K562 (cell line): Measurements from ENCODE around the gene IRF3. TPM values are rescaled to one million over a fixed set of nuclear protein-coding genes. Genes with fewer than 3 reads are reported as not detected.

Experiments
- ATAC-seq: fragments of 200-7000 bp; cut with Tn5 transposase; 3 replicates; pipeline ENCODE4 v1.9.1; 2020; ENCODE audit warnings: moderate library complexity
- BruUV-seq: library from RNA; stranded (reverse); fragments of 400-500 nt; replicated peaks from 2 replicates; lab custom pipeline; 2021; lab: Mats Ljungman, UMichigan
- CTCF ChIA-PET: fragments of 300-600 bp; formaldehyde crosslinking; extraction: SDS; loops from one replicate; lab custom pipeline; 2021; ENCODE audit warnings: low intra/inter-chr PET ratio; lab: Yijun Ruan, JAX
- POLR2A ChIA-PET: fragments of 300-600, 350-650 bp; sonication (Branson Sonifier 250); formaldehyde crosslinking; extraction: SDS; loops from one replicate; lab custom pipeline; 2021; ENCODE audit warnings: antibody characterized with exemption, inconsistent platforms; lab: Yijun Ruan, JAX
- DNase-seq, 4 experiments: peaks; one replicate each; pipeline versions ENCODE4 v3.0.0 to v3.0.0-alpha.2; 2011 to 2018; ENCODE audit warnings: low spot score in 3 of 4, mixed read lengths in 3 of 4; ENCODE audit errors: extremely low read depth in 1 of 4
- FAIRE-seq: peaks from 2 replicates; lab custom pipeline; 2011; peaks lifted over from hg19 to GRCh38; lab: Jason Lieb, UNC
- H2AFZ ChIP-seq: 2 replicates; pipeline ENCODE4 v1.6.0; 2011; ENCODE audit warnings: low read depth, low read length, control low read depth, inconsistent platforms
- H3K27ac ChIP-seq: fragments of 200-600 bp; 3 replicates; pipeline ENCODE4 v1.8.0; 2011; ENCODE audit warnings: low read depth, mild to moderate bottlenecking, control low read depth, inconsistent platforms, low read length, moderate library complexity, mixed read lengths; ENCODE audit errors: extremely low read depth
- H3K27me3 ChIP-seq, 2 experiments: fragments of 300-600 bp in 1 of 2; 2 replicates in 1 of 2; 3 replicates in 1 of 2; pipeline versions ENCODE4 v1.6.0 to v1.8.0; 2011; ENCODE audit warnings: inconsistent platforms in 2 of 2, low read length in 2 of 2, mild to moderate bottlenecking in 1 of 2, mixed read lengths in 1 of 2, moderate library complexity in 1 of 2; ENCODE audit not compliant: control insufficient read depth in 2 of 2, insufficient read depth in 2 of 2
- H3K36me3 ChIP-seq: fragments of 300-600 bp; 3 replicates; pipeline ENCODE4 v1.8.0; 2011; ENCODE audit warnings: mild to moderate bottlenecking, low read length, inconsistent platforms; ENCODE audit not compliant: control insufficient read depth, insufficient read depth
- H3K4me1 ChIP-seq, 2 experiments: fragments of 200-600 bp in 1 of 2; replicated peaks in 1 of 2; 2 replicates in 1 of 2; 3 replicates in 1 of 2; pipeline versions ENCODE4 v1.5.1 to v1.8.0; 2011; ENCODE audit warnings: inconsistent platforms in 2 of 2, low read length in 2 of 2, mild to moderate bottlenecking in 1 of 2, mixed read lengths in 1 of 2, moderate library complexity in 1 of 2; ENCODE audit not compliant: control insufficient read depth in 2 of 2, insufficient read depth in 2 of 2
- H3K4me2 ChIP-seq: 2 replicates; pipeline ENCODE4 v1.6.1; 2011; ENCODE audit warnings: low read length, control low read depth, inconsistent platforms, mixed read lengths; ENCODE audit not compliant: insufficient read depth
- H3K4me3 ChIP-seq: fragments of 200-600 bp; sonication (generic), shearing (Covaris generic); 2 replicates; pipeline ENCODE4 v1.5.1; 2016; ENCODE audit warnings: control low read depth, inconsistent platforms
- H3K79me2 ChIP-seq: fragments of 200-600 bp; 3 replicates; pipeline ENCODE4 v1.8.0; 2011; ENCODE audit warnings: low read length, inconsistent platforms; ENCODE audit not compliant: control insufficient read depth, insufficient read depth
- H3K9ac ChIP-seq, 2 experiments: 2 replicates each; pipeline versions ENCODE4 v1.6.0 to v1.6.1; 2011; ENCODE audit warnings: low read depth in 2 of 2, low read length in 2 of 2, control low read depth in 1 of 2, inconsistent platforms in 1 of 2, mild to moderate bottlenecking in 1 of 2, mixed read lengths in 1 of 2; ENCODE audit not compliant: insufficient read depth in 1 of 2
- H3K9me1 ChIP-seq: one replicate; pipeline ENCODE4 v1.6.0; 2011; ENCODE audit warnings: inconsistent platforms, mild to moderate bottlenecking, low read length, moderate library complexity; ENCODE audit not compliant: control insufficient read depth, insufficient read depth
- H3K9me3 ChIP-seq: replicated peaks from 2 replicates; pipeline ENCODE4 v1.5.1; 2011; ENCODE audit warnings: low read depth, low read length, inconsistent platforms; ENCODE audit not compliant: control insufficient read depth, insufficient read depth
- H4K20me1 ChIP-seq: replicated peaks from 2 replicates; pipeline ENCODE4 v1.6.1; 2011; ENCODE audit warnings: low read length, inconsistent platforms, mixed read lengths; ENCODE audit not compliant: control insufficient read depth, insufficient read depth
- ELF1 ChIP-seq: fragments of 200-800 bp; sonication (Bioruptor generic); IDR thresholded peaks from 2 replicates; pipeline ENCODE4 v1.6.1; 2016; ENCODE audit warnings: missing genetic modification characterization, missing compliant biosample characterization
- ELF2 ChIP-seq: fragments of 250-450 bp; sonication (Bioruptor Pico); IDR thresholded peaks from 2 replicates; pipeline ENCODE4 v1.5.0; 2021; ENCODE audit warnings: mild to moderate bottlenecking
- NCOA2 ChIP-seq, 2 experiments: fragments of 450-650 bp; IDR thresholded peaks; 2 replicates each; pipeline ENCODE4 v1.6.1; 2018; ENCODE audit warnings: mild to moderate bottlenecking in 2 of 2, moderate library complexity in 1 of 2; ENCODE audit not compliant: partially characterized antibody in 2 of 2
- PML ChIP-seq: IDR thresholded peaks from 2 replicates; pipeline ENCODE4 v1.6.1; 2012; ENCODE audit warnings: low read length, inconsistent platforms
- POLR2G ChIP-seq: fragments of 200-400 bp; formaldehyde crosslinking; IDR thresholded peaks from 2 replicates; pipeline ENCODE4 v1.6.1; 2017; ENCODE audit warnings: low read depth, mild to moderate bottlenecking, antibody characterized with exemption, low read length, moderate library complexity
- RFX5 ChIP-seq: IDR thresholded peaks from 2 replicates; pipeline ENCODE4 v1.6.1; 2011; ENCODE audit warnings: low read depth, mild to moderate bottlenecking, improper control_type of control experiment, low read length
- SREBF1 ChIP-seq: fragments of 150-350 bp; IDR thresholded peaks from 2 replicates; pipeline ENCODE4 v1.6.1; 2014; ENCODE audit warnings: antibody characterized with exemption, low read depth, low read length, borderline replicate concordance
- YY1 ChIP-seq, 3 experiments: IDR thresholded peaks; 2 replicates each; pipeline ENCODE4 v1.6.1; 2011; ENCODE audit warnings: low read length in 2 of 3, mild to moderate bottlenecking in 2 of 3, moderate library complexity in 2 of 3, borderline replicate concordance in 1 of 3, control low read depth in 1 of 3, low read depth in 1 of 3; ENCODE audit not compliant: insufficient read depth in 3 of 3, insufficient replicate concordance in 2 of 3, control insufficient read depth in 1 of 3, insufficient read length in 1 of 3; ENCODE audit errors: extremely low read depth in 1 of 3
- ZNF75A ChIP-seq: fragments of 450-650 bp; formaldehyde crosslinking; IDR thresholded peaks from 2 replicates; pipeline ENCODE4 v1.4.0; 2020; ENCODE audit warnings: mild to moderate bottlenecking
- whole genome bisulfite sequencing: fragments of 100-300 bp; shearing (Covaris generic); methylation state at CpG from one replicate; pipeline ENCODE4 v1.1.6; 2016; ENCODE audit warnings: low coverage, mixed read lengths; ENCODE audit not compliant: insufficient coverage; ENCODE audit errors: missing lambda C conversion rate; 5-methylcytosine and 5-hydroxymethylcytosine counted together
- in situ Hi-C: fragments of 300-500 bp; cut with MboI; formaldehyde crosslinking; loops from 4 replicates; pipeline ENCODE4 v1.15.0; 2018; ENCODE audit warnings: inconsistent platforms, mixed read lengths
- intact Hi-C: fragments of 100-400 bp; cut with micrococcal nuclease; formaldehyde crosslinking; loops from 2 replicates; pipeline ENCODE4 v1.14.2; 2022
- polyA plus RNA-seq, 8 experiments: library from polyadenylated mRNA; depleted of rRNA in 4 of 8; stranded (reverse) in 5 of 8; unstranded in 3 of 8; fragments of >200 nt; fragmentation: Nextera tagmentation in 2 of 8; fragmentation: Illumina TruSeq in 1 of 8; extraction: Ambion mirVana in 2 of 8; extraction: Trizol in 1 of 8; gene quantifications; 2 replicates each; pipeline versions ENCODE4 v1.2.1 to v1.2.3, GENCODE V29; 2011 to 2014; ENCODE audit warnings: inconsistent platforms in 1 of 8, missing spikeins in 1 of 8
- total RNA-seq, 7 experiments: library from RNA; depleted of rRNA in 6 of 7; stranded (reverse); fragments of >200 nt in 6 of 7; fragmentation: Illumina TruSeq in 2 of 7; extraction: Trizol in 2 of 7; gene quantifications; 2 replicates each; pipeline versions ENCODE4 v1.2.1 to v1.2.3, GENCODE V29; 2011 to 2021; ENCODE audit warnings: low replicate concordance in 1 of 7

IRF3 gene
- total and polyA plus RNA-seq, 9 of the 15 experiments (the other 6 are each of a cell fraction or from before 2014, with no cell fraction given): 7.5 to 145 (median 65.4) TPM

GRCh38 chr19:49637821-49638738, 27.6 kb downstream of the IRF3 start (continued):
- TF ChIP-seq RFX5: no peak
- no peak for TF ChIP-seq NCOA2 (IDR thresholded peaks at IDR 0.05; ENCODE audit: partially characterized antibody in 2 of 2)
- no peak for TF ChIP-seq ELF2 (CRISPR knock-in tag)
- TF ChIP-seq ZNF75A: no peak
- no peak for TF ChIP-seq PML
- TF ChIP-seq SREBF1: no peak

- BruUV-seq: no TSS peak
- 71% methylated on average over 18 of the region's 30 CpGs for WGBS
- no peak for ATAC-seq
These were observed 29.3 kb downstream of the IRF3 start for GRCh38 chr19:49636233-49636932.

More at GRCh38 chr19:49636233-49636932, 29.3 kb downstream of the IRF3 start:
- in situ Hi-C loops (no loop called here), intact Hi-C loops (no loop called here)
- H2AFZ ChIP-seq: no peak overlapping the region
- DNase-seq: no peak
- no peaks in the 10 kb centered on the region for H3K36me3 ChIP-seq
- no peak overlapping the region for H3K27ac ChIP-seq
- POLR2A ChIA-PET: interaction anchor here (0.6 kb wide), 1 partner anchor 40 kb away, joined by 3 read pairs; no protein-coding TSS in a partner anchor
- H4K20me1 ChIP-seq: no peaks in the 10 kb centered on the region
- no peaks in the 10 kb centered on the region for H3K9me1 ChIP-seq
- H3K27me3 ChIP-seq: no peaks in the 10 kb centered on the region
- TF ChIP-seq POLR2G: peak; percentile 46; the same call in 1 of the 2 replicates
- no peak for TF ChIP-seq ELF1
- TF ChIP-seq YY1 (IDR thresholded peaks at IDR 0.05; ENCODE audit: borderline replicate concordance in 1 of 3, control insufficient read depth in 1 of 3, extremely low read depth in 1 of 3, insufficient read depth in 3 of 3, insufficient read length in 1 of 3, insufficient replicate concordance in 2 of 3, low read depth in 1 of 3, low read length in 2 of 3): peak in 1 of 3 experiments; percentile 40
- TF ChIP-seq, all 486 proteins: peak for 2
- H3K4me3 ChIP-seq: no peak overlapping the region
- no peaks in the 10 kb centered on the region for H3K9me3 ChIP-seq
- H3K4me1 ChIP-seq: peaks cover 12 to 50% of the 10 kb centered on the region in 2 experiments
- H3K9ac ChIP-seq: peak overlapping the region in 1 of 2 experiments; percentile 73; a peak in 2 of 4 replicates
- no peak for FAIRE-seq
- no peak overlapping the region for H3K4me2 ChIP-seq
- H3K79me2 ChIP-seq: peaks cover 7% of the 10 kb centered on the region; the same call in 2 of the 3 replicates
- CTCF ChIA-PET: no interaction called here
